AG20443 (cell line): ENCODE data around the gene GPR87.

Experiments
- DNase-seq: peaks from one replicate; pipeline ENCODE4 v3.0.0; 2012; ENCODE audit warnings: low spot score, mixed read lengths

Gene GPR87

GRCh38 chr3:151315846-151316245 lies 774 bp downstream of the GPR87 start:
- DNase-seq: no peak

DNA sequence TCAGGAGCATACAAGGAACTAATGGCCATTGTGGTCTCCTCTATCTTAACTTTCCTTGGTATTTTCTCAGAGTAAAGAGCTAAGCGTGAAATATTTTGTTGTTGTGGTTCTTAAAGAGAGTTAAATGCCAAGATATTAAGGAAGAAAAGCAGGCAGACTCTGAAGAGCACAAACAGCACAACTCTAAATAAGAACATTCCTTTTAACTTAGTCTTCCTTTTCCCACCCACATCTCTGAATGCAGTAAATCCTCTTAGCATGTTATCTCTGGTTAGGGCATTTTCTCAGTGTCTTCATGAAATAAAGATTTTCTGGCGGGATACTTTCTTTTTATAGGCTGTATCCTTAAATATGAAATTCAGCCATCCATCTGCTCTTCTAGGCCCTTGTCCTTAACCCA lies 1.5 kb downstream of the GPR87 start:
- DNase-seq: no peak

DNA sequence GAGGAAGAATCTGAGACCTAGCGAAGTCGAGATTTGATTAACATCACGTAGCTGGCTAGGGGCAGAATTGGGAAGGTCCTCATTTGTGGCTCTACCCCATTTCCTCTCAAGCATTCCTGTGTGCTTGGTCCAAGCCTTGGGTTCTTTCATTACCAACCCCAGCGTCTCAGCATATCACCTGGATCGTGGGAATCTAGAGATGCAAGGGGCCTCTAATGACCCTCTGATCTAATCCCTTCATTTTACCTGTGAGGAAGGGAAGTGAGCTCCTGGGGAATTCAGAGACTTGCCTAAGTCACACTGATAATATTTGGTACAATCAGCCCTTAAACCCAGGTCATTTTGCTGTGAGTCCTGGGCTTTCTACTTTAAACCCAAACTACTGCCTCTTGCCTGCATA lies 2.0 kb downstream of the GPR87 start:
- no peak for DNase-seq

DNA sequence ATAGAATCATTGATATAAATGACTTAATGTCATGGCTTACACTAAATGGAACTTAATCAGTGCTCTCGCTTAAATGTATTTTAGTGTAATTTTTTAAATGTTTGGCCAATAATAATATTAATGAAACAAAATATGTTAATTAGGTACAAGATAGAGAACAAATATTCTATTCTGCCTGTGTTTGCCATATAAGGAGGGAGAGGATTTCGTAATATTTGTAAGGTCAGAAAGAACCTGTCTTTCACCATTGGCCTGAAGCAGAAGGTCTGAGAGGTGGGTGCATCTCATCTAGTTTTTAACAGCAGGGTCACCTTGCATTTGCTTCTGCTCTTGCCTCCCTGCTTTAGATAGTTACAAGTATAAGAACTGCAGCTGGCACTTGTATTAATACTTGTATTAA lies 2.5 kb downstream of the GPR87 start:
- no peak for DNase-seq

- DNase-seq: no peak
Observed at GRCh38 chr3:151312972-151313371, 3.6 kb downstream of the GPR87 start.

- DNase-seq: no peak
Observed at GRCh38 chr3:151309566-151309965, 7.1 kb downstream of the GPR87 start.

DNA sequence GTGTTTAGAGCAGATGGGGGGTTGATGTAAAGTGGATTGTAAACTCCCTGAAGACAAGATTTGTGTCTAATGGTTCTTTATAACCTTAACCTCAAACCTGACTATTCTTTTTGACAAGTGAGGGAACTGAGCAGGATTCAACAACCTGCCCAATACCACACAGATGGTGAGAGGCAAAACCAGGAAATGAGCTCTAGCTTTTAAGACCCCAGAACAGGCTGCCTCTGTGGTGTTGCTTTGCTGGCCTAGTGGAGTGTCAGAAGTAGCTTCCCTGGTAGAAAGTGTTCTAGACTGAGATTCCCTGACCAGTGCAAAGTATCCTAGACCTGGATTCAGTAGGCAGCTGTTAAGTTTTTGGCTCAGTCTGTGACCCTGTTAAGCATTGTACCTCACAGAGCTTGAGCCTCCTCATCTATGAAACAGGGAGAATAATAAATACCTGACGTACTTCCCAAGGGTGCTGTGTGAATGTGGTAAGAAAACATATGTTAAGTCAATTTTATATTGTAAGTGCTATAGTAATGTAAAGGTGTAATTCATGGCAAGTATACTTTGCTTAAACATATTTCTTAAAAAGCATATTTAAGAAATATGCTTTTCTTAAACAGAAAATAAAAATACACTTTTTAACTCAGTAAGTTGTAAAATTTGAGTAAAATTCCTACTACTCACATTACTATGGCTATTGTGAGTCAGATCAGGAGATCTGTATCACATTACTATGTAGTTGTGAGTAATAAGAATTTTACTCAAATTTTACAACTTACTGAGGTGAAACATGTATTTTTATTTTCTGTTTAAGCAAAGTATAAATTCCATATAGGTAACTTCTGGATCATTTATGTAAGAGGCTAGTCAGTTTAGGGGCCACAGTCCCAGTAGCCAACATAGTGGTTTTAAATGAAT lies 8.8 kb downstream of the GPR87 start:
- no peak for DNase-seq

DNA sequence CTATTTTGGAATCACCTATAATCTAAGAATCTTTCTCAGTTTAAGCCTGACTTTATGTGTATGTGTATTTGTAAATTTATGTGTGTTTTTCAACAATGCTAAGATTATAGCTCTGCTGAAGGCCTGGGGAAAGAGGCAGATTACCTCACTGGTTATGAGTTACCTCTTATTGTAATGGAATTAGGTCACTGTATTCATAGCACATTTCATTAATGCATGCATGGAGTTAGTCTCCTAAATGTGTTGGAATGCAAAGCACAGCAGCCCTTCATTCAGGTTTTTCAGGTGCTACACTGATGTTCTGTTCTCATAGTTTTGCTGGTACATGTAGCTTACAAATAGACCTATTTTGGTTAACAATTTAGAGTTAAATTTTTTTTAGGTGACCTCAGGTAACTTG lies 9.5 kb downstream of the GPR87 start:
- DNase-seq: no peak

DNA sequence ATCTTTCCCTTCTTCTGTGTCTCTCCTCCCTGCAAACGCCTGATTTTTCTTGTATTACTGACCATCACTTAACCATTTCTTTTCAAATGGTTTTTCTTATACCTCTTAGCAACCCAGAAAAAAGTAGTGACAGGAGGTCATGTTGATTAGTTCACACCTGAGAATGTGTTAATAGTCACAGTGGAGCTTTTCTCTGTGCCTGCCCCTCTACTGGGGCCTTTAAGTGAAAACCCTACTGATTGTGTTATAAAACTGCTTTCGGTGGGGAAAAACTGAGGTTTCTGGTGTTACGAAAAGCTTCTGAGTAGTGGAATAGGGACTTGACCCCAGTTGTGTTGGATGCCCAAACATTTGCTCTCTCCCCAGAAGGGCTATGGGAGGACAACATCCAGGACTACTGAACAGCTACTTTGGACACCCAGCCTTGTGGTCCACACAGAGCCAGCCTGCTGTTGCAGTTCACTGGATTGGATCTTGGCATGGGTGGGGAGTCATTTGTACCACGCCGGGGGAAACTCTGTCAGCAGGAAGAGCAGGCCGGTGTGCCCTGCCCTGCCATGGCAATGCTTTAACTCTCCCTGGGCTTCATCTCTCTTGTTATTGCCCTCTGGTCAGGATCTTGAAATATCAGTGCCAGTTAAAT lies 10.3 kb downstream of the GPR87 start:
- no peak for DNase-seq

GRCh38 chr3:151305775-151306151 lies 10.9 kb downstream of the GPR87 start:
- peak; percentile 17 for DNase-seq

- DNase-seq: peak; percentile 92
Observed at GRCh38 chr3:151305060-151305774, 11.4 kb downstream of the GPR87 start.

DNA sequence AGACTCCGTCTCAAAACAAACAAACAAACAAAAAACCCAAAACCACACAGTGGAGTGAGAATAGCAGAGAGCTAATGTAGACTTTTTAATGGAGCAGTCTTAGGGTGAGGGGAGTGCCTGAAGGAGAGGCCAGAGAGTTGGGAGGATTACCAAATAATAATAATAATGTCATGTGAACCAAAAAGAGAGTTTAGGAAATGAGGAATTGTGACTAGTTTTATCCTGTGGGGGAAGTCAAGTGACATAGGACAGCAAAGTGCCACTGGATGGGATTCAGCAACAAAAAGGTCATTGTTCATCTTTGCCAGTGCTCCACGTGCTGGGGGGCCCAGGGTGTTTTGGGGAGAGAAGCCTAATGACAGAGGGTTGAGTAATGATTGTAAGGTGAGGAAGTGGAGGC lies 12.9 kb downstream of the GPR87 start:
- DNase-seq: no peak

DNA sequence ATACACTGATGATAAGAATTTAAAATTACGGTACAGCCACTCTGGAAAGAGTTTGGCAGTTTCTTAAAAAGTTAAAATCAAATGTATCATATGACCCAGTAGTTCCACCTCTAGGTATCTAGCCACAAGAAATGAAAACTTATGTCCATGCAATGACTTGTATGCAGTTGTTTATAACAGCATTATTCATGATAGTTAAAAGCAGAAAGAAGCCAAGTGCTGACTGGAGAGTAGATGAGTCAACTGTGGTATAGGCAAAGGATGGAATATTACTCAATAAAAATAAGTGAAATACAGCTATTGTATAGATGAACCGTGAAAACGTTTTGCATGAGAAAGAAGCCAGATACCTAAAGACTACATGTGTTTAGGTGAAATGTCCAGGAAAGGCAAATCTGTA lies 14.8 kb downstream of the GPR87 start:
- DNase-seq: peak; percentile 22

DNA sequence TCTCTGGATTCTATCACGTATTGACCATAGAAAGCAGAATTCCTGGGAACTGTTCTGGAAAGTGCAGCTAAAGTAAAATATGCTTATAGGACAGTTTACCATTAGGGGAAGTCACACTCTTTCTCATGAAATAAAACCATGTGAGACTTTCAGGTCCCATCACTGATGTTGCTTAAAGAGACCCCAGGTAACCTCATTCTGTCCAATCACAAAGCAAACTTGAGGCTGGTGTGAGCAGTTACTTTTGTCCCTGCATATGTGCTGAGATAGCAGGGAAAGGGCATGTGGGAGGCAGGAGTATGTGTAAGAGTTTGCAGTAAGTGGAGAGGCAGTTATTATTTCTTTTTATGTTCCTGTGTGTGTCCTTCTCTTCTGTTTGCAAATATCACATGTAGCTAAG lies 16.1 kb downstream of the GPR87 start:
- DNase-seq: no peak

- no peak for DNase-seq
Observed at GRCh38 chr3:151299006-151299405, 17.6 kb downstream of the GPR87 start.

GRCh38 chr3:151297429-151297828 lies 19.2 kb downstream of the GPR87 start:
- DNase-seq: no peak

GRCh38 chr3:151296226-151296625 lies 20.4 kb downstream of the GPR87 start:
- DNase-seq: no peak

DNA sequence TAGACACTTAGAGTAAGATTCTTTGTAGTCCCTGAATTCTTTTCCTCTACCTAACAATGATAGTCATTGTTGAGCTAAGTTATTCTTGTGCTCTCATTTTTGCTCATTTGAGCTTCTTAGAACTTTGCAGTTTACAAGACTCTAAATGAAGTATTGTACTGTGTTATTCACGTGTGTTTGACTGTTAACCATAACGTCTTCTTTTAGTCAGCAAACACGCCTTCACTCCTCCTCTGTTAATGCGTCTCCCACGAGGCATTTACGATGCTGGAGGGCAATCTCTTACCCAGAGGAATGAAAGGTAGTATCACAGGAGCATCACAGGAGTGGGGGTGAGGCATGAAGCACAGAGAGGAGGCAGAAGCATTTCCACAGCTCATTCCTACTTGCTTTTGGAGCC lies 23.5 kb downstream of the GPR87 start:
- no peak for DNase-seq

DNA sequence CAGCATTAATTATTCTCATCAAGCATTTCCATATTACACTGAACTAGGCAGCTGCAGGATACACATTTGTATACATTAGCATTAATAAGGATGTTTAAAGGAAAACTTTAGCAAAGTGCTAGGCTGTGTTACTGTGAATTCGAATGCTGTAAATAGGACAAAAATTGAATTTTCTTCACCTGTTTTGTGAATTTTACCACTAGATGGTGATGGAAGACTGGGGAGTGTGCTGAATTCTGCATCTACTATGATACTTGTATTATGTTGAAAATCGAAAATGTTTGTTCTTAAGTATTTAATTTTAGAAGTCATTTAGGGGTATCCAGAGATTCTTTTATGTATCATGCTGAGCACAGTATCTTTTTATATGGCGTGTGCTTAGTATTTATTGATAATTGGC lies 25.9 kb downstream of the GPR87 start:
- peak; percentile 44 for DNase-seq

DNA sequence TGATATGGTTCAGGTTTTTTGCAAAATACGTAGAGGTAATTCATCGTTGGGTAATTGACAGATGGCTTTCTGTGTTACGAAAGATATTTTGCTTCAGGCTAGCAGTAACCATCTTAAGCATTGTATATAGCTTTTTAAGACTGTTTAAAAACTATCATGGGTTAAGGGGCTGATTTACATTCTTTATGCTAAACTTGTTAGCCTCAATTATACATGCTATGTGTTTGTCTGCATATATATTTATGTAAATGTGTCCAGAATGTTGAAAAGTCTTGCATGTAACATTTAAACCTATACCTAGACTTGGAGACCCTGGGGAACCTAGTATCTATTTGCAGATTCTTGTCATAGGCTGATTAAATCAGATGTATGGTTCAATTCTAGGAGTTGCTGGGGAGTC lies 27.2 kb downstream of the GPR87 start:
- DNase-seq: no peak

GRCh38 chr3:151285940-151286339 lies 30.7 kb downstream of the GPR87 start:
- no peak for DNase-seq

DNA sequence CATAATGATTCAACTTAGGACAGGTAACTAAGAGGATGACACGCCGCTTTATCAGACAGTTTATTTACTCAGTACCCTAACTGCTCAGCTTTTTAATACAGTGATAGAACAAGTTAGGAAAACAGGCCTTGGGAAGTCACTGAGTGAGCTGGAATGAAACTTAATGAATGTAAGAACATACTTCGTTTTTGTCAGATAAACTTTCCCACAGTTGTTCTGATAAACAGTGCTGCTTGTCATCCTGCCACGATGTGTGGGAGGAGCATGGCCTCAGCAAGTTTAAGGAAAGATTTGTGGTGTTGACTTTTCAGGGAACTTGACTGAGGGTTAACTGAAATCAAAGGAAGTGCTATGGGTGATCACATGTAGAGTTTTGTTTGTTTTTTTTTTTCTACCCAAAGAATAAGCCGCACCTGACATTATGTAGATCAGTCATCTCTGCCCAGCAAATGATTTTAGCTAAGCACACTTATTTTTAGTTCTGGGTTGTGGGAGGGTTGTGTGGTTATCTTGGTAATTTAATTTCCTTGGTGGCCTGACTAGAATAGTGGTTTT lies 32.6 kb downstream of the GPR87 start:
- DNase-seq: no peak

GRCh38 chr3:151283387-151283786 lies 33.2 kb downstream of the GPR87 start:
- DNase-seq: no peak
